Stimulated activated CD4-positive, alpha-beta T cell treated with anti-CD3 and anti-CD28 coated beads, Interleukin-4, amount 100 ng/mL, for 4 hours (primary cell): Measurements from ENCODE around the gene CDH26.
A peak's percentile ranks its signal among the peaks of the same experiment; 100 is the strongest.

Source experiments
- DNase-seq, 2 experiments: peaks; one replicate each; pipeline ENCODE4 v3.0.0-alpha.2; 2020

The CDH26 gene

DNA sequence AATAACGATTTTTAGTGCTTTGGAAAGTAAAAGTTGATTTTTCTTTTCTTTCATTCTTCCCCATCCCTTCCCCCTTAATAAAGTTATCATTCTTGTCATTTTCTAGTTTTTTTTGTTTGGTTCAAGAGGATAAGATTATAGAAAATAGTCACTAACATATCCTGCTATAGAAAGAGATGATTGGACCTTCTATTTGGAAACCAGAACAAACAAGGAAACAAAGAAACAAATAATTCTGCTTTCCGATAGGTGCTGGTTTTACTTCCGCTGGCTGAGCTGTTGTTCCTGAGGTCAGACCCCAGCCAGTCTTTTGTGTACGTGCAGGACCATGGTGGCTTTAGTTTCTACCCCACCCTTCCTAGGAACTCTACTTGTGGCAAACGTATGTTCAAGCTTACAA lies at the start of gene CDH26:
CDH26 (plus strand) TSS at position 301 of the 400 bp plus-strand sequence. CDS start 304 bp downstream, outside the sequence.
- DNase-seq = no peak

DNA sequence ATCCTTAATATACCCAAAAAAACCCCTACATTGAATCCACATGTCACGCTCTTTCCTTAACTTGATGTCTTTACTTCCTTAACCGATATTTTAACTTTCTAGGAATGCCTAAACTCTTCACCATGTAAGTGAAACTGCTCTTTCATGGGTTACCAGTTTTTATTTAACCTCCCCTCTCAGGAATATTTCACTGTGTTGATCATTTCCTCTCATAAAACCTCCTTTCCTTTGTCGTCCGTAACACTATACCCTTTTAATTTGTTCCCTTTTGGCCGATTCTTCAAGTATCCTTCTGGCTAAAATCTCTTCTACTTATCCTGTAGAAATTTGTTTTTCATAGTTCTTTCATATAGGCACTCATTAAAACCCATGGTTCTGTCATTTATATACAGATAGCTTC lies 49.4 kb upstream of the CDH26 start:
- DNase-seq = no peak

GRCh38 chr20:59911041-59911440 lies 47.2 kb upstream of the CDH26 start:
- DNase-seq = no peak

- DNase-seq = no peak
These were observed 45.6 kb upstream of the CDH26 start for GRCh38 chr20:59912609-59913008.

- no peak for DNase-seq
These were observed 37.3 kb upstream of the CDH26 start for GRCh38 chr20:59920944-59921343.

DNA sequence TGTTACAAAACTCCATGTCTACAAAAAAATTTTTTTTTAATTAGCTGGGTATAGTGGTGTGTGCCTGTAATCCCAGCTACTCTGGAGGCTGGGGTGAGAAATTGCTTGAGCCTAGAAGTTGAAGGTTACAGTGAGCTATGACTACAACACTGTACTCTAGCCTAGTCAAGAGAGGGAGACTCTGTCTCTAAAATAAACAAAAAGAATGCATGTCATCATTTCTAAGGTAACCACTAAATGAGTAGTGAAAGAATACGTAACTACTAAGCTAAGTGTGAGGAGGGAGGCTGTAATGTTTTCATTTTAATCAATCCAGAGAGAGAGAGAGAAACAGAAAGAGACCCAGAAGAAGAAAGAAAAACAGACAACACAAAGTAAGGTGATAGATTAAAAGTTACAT lies 34.7 kb upstream of the CDH26 start:
- DNase-seq = no peak

- DNase-seq = no peak
These were observed 32.9 kb upstream of the CDH26 start for GRCh38 chr20:59925359-59925758.

DNA sequence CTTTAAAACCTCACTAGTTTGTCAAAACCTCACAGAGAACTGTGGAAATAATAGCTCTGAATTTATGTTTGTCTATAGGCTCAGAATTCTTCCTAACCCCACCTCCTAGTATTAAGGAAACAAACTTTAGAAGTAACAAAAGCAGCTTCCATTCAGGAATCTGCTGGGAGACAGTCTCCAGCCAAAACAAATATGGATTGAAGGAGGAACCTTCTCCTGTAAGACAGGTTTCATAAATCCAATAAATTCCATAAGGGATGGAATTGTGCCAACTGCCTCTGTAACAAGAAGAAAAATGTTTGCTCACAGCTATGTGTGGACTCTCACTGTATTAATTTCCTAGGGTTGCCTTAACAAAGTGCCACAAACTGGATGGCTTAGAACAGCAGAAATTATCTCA lies 32.3 kb upstream of the CDH26 start:
- DNase-seq = no peak

- no peak for DNase-seq
These were observed 26.5 kb upstream of the CDH26 start for GRCh38 chr20:59931511-59932312.

DNA sequence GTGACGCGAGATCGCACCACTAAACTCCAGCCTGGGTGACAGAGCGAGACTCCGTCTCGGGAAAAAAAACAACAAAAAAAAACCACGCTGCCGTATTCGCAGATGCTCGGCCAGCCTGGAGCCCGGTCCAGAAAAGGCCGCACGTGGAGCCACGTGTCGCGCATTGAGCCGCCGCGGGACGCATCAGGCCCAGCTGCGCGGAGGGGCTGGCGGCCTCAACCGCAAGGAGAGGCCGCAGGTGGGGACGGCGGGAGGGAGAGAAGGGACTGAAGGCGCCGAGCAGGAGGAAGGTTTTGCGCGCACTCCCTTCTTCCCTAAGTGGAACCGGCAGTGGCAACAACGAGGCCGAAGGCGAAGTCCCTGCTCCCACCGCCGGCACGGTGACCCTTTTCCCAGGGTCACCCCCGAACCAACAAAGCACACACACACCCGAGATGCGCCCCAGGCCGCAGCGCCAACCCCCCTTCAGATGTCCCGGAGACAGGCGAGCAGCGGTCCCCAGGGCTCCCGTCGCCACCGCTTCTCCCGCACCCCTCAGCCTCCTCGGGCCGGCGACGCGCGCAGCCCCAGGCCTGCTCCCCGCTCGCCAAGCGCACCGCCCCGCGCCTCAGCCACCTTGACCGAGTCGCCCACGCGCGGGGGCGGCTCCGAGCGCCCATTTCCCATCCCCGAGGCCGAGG lies 25.5 kb upstream of the CDH26 start:
- no peak for DNase-seq

DNA sequence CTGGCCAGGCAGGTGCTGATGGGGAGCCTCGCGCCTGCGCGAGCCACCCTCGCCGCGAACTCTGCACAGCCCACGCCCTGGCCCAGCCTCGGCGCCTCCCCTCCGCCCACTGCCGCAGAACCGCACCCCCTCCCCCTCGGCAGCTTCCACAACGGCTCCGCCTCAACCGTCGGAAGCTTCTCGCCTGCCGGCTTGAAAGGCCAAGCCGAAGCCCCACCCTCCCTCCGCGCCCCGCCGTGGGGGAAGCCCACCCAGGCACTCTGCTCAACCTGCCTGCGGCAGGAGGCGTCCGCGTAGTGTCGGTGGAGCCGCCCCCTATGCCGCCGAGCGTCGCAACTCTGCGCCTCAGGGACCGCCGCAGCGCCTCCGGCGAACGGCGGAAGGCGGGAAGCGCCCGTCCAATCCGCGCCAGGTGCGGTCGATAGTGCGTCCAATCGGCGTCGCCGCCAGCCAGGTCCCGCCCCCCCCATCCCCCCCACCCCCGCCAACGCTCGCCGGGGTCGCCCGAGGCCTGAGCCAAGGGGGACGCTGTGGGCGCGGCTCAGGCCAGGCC lies 24.9 kb upstream of the CDH26 start, which contains the start of gene SYCP2:
SYCP2 (minus strand) TSS at position 342 of the 553 bp plus-strand sequence. CDS start 11,224 bp downstream, outside the sequence.
- peak; percentile 60 to 61 for DNase-seq

DNA sequence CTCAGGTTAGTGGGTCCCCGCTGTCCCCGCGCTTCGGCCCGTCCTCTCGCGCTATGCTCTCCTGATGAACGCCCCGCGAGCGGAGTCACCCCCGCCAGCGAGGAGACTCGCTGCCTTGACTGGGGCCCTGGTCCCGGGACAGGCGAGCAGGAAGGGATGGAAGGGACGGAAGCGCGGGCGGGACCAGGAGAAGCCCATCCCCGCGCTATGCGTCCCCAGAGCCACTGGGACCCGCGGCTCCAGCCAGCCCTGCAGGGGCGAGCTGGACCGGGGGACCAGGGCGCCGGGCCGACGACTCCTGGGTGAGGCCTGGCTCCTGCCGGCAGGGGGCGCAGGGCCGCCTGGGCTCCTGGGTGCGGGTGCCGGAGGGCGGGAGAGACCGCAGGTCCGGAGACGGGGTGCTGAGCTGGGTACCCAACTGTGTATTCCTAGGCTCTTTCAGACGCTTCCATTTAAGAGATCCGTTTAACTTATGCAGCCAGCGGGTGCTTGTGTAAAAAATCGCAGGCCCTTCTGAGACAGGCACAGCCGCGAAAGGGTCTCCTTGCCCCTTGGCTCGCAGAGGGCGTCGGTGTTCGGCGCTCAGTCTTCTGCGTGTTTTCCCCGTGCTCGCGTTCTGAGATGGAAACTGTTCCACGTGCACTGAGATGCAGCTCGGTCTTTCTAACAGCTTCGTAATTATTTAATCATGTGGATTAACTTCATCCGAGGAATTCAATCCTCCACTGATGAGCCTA lies 24.2 kb upstream of the CDH26 start:
- peak; percentile 69 to 80 for DNase-seq

DNA sequence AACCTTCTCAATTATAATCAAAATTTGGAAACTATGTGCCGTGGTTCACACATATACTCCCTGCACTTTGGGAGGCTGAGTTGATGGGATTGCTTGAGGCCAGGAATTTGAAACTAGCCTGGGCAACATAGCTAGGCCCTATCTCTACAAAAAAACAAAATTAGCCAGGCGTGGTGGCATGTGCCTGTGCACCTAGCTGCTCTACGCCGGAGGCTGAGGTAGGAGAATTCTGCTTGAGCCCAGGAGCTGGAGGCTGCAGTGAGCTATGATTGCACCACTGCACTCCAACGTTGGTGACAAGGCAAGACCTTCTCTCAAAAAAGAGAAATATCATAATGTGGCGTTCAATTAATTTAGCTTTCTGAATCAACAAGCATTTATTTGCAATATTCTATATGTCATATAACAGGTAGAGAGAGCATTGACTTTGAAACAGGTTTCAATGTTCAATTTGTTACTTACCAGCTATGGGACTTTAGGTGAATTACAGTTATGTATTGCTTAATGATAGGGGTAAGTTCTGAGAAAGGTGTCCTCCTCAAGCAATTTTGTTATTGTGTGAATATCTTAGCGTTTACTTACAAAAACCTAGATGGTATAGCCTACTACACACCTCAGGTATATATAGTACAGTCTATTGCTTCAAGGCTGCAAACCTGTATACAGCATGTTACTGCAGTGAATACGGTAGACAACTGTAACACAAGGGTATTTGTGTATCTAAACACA lies 22.6 kb upstream of the CDH26 start:
- no peak for DNase-seq

GRCh38 chr20:59936409-59936808 lies 21.8 kb upstream of the CDH26 start:
- no peak for DNase-seq

GRCh38 chr20:59937150-59937549 lies 21.1 kb upstream of the CDH26 start:
- DNase-seq = no peak

DNA sequence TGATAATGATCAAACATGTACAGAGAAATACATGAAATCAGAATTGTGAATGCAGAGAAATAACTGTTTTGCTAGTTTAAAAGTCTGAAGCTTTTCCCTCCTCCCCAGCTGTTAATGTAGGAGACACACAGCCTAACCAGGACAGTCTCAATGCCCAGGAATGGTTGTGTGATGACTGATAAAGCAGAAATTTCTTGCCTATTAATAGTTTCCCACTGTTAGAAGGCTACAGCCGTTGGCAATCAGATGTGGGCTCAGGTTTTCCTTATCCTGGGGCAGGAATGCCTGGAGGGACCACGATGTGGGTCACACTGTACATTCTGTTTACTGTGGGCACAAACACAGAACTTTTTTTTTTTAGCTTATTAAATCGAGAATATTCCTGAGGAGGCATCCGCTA lies 20.0 kb upstream of the CDH26 start:
- no peak for DNase-seq

- no peak for DNase-seq
These were observed 19.5 kb upstream of the CDH26 start for GRCh38 chr20:59938696-59939051.

DNA sequence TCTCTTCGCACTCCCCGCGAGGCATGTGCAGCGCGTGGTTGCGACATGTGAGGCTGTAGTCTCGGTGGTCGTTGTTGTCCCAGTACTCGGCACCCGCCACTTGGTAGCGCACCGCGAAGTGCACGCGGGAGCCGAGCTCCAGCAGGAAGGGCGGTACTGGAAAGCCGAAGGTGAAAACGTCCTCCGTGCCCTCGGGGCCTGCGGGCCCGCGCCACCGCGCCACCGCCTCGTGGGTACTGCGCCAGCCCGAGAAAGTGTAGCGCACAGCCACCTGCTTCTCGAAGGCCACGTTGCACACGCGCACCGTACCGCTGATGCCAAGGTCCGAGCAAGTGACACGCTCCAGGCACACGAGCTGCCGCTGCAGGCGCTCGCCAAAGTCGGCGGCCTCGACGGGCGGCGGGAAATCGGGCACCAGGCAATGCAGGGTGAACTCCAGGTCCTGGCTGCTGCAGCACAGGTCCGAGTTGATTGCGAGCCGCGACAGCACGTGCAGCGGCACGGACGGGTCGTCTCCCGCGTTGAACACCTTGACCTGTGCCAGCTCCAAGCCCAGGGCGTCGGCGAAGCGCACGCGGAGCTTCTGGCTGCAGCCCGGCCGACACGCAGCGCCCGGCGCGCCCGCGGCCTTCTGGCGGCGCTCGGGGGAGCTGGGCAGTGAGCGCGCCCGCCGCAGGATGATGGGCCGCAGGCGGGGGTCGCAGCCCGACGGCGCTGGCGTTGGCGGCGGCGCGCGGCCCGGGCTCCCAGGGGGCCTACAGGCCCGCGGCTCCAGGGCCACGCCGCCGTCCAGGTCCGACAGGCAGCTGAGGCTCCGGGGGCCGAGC lies 19.0 kb upstream of the CDH26 start:
- DNase-seq = no peak

GRCh38 chr20:59939879-59940128 lies 18.4 kb upstream of the CDH26 start:
- no peak for DNase-seq

GRCh38 chr20:59940129-59940955 lies 17.9 kb upstream of the CDH26 start, which contains the start of the genes FAM217B and PPP1R3D:
TSS of gene FAM217B (plus strand) at chr20:59940389. CDS start at chr20:59943944, 3,555 bp downstream.
TSS of gene PPP1R3D (minus strand) at chr20:59940305. CDS start at chr20:59939931, 374 bp downstream.
- peak; percentile 87 to 90 for DNase-seq

DNA sequence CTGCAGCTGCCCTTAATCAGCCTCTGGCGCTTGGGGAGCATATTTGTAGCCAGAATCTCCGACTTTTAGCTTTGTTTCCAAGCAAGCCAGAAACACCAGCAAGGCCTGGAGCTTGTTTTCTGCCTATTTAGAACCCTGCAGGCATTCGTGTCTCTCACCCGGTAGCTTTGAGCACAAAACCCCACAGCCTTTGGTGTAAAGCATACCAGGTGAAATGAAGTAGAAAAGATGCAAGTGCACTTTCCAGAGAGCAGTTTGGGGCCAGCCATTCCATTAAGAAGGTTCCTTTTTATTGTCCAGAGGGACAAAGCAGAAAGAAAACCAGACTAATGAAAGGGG lies 17.3 kb upstream of the CDH26 start:
- no peak for DNase-seq
